GM19324 (cell line): Measurements from ENCODE around the gene CAMK2B.

Source experiments
- ATAC-seq: cut with Tn5 transposase; IDR thresholded peaks from one replicate; pipeline ENCODE4 v1.9.1; 2021; ENCODE audit warnings: mild to moderate bottlenecking, moderate library complexity; ENCODE audit not compliant: unreplicated experiment, low FRiP score

The CAMK2B gene

DNA sequence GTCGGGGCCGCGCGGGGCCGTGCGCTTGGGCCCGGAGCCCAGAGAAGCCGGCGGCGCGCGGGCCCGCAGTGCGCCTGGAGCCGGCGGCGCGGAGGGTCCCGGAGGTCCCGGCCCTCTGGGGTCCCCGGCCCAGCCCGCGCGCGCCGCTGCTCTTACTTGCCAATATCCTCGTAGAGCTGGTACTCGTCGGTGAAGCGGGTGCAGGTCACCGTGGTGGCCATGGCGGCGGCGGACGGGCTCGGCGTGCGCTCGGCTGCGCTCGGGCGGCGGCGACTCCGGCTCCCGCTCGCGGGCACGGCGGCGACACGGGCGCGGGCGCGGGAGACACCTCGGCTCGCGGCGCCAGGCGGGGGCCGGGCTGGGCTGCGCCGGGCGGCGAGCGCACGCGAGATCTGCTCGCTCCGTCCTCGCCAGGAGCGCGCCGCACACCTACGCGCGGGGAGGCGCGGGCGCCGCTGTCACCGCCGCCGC is at the start of gene CAMK2B:
Gene CAMK2B, minus strand, starts transcription at position 394 of the 471 bp plus-strand sequence. Its CDS starts 173 bp downstream, at position 221.
- no peak for ATAC-seq

DNA sequence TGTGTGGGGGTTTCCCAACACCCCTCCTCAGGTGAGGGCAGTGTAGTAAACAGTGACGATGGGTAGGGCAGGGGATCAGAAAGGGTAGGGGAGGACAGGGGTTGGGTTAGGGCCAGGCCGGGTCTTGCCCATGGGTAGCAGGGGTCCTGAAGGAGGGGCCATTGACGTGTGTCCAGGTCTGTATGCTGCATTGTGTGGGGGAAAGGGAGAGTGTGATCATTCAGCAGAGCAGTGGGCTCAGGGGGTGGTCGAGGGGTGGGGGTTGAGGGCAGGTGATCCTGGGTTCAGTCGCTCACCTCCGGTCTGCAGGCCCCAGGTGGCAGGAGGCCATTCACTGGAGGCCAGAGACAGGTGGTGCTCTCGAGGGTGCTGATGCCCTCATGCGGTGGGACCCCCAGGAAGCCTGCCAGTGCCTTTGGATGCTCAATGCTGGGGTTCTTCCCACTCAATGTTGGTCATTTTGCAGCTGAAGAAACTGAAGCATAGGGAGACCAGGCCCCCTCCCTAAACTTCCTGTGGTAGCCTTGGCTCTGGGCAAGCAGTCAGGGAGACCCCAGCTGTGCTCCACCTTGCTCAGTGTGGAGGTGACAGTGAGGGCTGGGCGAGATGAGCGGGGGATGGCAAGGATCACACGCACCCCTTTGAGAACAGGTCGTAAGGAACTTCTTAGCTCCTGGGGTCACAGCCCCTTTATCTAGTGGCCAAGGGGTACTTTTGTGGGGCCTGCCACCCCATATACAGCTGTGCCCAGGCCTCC is 48.8 kb upstream of the CAMK2B start:
- no peak for ATAC-seq

DNA sequence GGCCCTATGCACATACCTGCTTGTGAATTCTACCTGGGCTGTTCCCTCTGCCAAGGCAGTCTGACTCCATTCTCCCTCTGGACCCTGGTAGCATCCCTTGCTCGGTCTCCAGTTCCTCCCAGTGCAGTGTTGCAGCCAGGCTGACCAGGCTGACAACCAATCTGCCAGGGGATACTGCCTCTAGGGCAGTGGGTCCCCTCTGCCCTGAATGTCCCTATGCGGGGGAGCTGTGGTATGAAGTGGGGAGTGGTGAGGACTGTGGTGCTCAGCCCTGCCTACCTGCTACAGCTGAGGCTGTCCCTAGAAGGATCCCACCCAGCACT is 48.0 kb upstream of the CAMK2B start:
- ATAC-seq: no peak

- no peak for ATAC-seq
Measured at GRCh38 chr7:44372560-44373417, 47.4 kb upstream of the CAMK2B start.

DNA sequence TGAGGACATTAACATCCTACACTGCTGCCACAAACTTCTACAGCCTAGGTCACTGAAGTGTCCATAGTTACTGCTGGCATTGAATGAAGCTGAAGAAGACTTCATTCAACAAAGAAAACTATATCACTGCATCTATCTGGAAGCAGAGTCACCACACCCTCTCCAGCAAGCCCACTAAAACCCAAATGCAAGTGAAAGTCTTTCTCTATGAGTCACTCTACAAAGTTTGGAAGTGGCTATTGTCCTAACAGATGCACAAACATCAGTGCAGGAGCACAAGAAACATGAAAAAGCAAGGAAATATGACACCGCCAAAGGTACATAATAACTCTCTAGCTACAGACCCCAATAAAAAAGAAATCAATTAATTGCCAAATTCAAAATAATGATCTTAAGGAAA is 43.5 kb upstream of the CAMK2B start:
- ATAC-seq: no peak

DNA sequence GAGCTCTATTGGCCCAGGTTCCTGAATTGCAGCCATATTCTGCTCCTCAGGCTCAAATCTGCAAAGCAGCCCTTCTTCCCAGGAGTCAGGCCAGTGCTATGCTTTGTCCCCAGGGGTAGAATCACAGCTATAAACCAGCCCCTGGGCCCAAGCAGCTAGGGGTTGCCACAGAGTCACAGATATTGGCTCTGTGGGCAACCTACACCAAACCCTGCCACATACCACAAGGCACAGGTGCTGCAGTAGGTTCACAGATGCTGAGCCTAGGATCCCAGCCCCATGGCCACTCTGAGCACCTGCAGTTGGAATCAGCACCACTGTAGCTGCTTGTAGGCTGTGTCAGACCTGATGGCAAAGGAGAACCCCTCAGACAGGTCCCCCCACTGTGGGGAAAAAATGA is 43.1 kb upstream of the CAMK2B start:
- no peak for ATAC-seq

DNA sequence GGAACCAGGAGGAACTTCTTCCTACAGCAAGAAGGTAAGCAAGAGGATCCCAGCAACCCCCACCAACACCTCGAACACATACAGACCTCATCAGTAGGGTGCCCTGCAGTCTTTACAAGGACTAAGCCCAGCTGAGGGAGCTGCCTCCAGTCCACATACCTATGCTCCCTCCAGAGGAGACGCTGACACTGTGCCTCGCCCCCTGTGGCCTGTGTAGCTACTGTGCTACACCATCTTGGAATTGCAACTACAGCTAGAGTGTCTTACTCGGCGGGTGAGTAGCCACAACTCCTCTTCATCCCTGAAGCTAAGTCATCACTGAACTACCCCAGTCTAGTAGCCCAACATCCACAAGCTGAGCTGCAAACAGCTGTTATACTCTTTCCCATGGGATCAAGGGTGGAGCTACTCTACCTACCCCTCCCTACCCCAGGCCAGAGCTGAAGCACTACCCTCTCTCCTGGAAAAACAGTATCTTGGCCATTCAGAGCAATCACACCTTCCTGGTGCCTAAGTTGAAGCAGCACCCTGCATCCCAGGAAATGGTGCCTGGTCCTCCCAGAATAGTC is 42.2 kb upstream of the CAMK2B start:
- ATAC-seq: no peak

- no peak for ATAC-seq
Measured at GRCh38 chr7:44366986-44367385, 41.6 kb upstream of the CAMK2B start.

GRCh38 chr7:44353668-44354067 is 28.3 kb upstream of the CAMK2B start:
- ATAC-seq: no peak

DNA sequence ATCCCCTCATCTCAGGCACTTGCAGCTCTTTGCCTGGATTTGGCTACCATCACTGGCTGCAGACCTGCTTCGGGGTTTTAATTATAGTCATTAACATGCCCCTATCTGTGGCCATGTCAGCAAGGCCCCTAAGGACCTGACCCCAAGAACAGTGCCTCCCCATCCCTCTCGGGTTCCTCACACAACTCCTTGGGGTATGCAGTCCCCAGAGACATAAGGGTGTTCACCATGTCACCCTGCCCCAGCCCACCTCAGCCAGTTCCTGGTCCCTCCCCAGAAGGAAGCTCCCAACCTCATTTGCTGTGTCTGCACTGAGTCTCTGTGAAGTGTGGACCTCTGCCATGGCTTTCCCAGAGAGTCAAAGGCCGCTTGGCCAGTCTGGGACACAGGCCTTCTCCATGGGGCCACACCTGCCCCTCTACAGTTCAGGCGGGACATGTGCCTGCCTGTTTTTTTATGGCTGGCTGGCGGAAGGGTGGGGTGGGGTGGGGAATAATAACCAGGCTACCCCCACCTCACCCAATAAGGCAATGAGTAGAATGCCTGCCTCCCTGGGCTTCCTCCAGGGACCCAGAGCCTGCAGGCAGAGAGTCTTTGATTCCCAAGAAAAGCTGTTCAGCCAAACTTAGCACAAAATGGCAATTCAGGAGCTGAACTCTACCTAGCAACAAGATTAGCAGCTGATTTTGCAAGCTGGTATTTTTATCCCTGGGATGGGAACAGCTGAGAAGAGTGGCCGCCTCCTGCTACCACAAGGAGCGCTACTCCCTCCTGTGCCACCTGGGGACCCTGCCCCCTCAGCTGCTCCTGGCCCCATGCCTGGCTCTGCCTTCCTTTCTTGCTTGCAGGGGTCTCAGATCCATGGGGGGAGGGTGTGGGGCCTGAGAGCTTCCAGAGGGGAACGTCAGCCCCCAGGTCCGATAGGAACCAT is 23.7 kb upstream of the CAMK2B start:
- no peak for ATAC-seq

GRCh38 chr7:44348300-44348699 is 22.9 kb upstream of the CAMK2B start:
- ATAC-seq: no peak

DNA sequence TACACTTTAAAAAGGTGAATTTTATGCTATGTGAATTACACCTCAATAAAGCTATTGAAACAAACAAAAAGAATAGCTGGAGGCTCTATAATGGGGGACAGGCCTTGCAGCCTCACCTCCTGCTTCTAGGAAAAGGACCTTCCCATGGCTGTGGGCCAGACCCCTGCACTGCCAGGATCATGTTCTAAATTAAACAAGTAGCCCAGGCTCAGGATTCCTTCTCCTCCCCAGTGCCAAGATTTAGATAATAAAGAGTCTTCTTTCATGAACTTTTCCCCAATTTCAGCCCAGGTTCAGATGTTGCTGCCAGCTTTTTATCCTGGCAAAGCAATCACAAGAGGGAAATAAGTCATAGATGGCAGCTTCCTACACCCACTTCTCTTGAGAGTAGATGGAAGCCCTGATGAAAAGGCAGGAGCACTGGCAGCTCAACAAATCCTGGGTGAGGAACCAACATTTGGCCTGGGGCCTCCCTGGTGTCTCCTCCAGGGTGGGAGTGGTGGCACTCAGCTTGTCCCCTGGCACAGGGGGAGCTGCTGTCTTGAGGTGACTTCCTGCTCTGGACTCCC is 22.2 kb upstream of the CAMK2B start:
- ATAC-seq: no peak

DNA sequence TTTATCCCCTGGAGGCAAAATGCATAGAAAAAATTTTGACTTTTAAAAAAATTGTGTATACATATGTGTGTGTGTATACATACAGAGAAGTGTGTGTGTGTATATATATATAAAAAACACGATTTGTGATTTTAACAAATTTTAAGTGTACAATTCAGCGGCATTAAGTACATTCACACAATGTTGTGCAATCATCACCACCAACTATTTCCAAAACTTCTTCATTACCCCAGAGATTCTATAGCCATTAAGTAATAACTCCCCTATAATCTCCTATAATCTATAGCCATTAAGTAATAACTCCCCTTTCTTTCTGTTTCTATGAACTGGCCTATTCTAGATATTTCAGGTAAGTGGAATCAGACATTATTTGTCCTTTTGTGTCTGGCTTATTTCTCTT is 20.7 kb upstream of the CAMK2B start:
- no peak for ATAC-seq

DNA sequence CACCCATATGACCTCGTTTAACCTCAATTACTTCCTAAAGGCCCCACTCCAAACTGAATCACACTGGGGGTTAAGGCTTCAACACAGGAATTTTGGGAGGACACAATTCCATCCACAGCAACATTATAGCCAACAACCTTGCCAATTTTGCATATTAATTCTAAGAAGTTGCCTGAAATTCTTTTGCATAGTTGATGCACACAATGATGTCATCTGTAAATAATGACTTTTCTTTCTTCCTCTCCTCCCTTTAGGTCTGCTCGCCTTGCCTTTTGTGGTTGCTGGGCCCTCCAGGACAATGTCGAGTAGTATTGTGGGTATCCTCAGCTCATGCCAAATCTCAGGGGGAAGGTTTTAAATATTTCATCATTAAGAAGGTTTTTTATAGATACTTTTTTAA is 16.0 kb upstream of the CAMK2B start:
- no peak for ATAC-seq

DNA sequence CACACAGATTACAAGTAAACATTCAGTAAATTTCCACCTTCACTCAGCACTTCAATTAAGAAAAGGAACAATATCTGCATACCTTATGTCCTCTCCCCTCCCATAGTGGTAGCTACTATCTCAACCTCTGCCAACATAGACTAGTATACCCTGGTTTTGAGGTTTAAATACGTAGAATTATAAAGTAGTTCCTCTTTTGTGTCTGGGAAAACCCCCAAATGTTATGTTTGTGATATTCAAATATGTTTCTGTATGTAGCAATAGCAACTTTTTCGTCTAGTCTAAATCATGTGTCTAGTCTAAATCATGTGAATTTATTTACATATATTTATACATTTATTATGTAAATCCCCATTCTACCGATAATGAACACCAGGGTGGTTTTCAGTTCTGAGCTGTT is 13.2 kb upstream of the CAMK2B start:
- no peak for ATAC-seq

DNA sequence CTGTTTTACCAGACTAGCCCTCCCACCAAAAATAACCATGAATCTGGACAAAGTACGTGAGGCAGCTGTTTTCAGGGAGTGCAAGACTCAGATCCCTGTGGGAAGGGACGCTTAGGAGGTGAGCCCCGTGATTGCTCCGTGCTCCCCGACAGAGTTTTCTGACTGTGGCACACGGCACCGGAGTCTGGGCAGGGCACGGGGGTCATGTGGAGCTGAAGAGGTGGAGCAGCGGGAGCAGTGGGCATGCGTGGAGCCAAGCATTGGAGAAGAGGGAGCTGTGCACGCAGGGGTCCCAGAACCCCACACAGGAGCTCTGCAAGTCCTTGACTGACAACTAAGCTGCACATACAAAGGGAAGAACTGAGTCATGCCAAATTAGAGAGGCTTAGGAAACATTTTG is 11.1 kb upstream of the CAMK2B start:
- no peak for ATAC-seq

DNA sequence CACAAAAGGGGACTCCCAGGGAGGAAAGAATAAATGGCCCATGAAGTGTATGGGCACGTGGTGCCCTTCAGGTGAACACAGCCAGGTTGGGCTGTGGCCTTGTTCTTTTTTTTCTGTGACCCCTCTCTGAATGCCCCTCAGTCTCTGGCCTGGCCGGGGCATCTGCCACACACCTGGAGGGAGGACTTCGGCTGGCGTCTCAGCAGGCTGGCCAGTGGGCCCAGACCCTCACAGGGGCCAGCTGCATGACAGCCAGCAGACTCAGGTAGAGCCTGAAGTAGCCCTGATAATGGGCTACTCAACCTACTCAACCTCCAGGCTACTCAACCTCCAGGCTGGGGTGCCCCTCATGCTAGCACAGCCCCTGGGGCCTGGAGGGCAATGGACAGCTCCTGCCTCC is 9.8 kb upstream of the CAMK2B start:
- no peak for ATAC-seq

GRCh38 chr7:44334734-44335097 is 9.3 kb upstream of the CAMK2B start:
- ATAC-seq: no peak

DNA sequence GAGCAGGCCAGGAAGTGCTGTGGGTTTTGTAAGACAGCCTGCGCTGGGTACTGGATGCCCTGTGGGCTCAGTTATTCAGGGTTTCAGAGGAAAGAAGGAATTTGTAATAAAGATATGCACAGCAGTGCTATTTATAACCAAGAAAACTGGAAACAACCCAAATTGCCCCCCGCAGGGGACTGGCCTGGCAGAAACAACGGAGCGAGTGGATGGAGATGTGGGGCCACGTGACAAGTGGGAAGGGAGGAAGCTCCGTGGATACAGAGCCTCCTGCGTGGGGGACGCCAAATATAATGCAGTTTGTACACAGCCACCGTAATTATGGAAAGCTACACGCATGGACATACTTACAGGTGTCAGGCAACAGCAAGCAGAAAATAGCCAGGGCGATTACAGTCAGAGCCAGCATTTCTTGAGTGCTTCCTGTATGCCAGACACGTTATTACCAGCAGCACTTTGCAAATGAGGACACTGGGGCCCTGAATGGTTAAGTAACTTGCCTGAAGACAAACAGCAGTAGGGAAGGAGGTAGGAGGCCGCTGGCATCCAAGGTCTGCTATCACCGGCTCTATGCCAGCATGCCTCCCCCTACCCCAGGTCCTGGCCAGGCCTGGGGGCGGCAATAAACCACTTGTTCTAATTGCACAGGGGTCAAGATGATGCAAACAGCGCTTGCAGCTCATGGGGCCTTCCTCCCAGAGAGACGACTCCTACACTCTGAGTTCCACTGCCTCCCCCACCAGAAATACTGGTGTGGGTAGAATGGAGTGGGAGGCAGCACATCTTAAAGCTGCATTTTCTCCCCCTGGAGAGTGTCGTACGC is 8.7 kb upstream of the CAMK2B start:
- ATAC-seq: no peak
